ENCODE measurements around the gene PLPPR3. TPM values are rescaled to one million over a fixed set of nuclear protein-coding genes. Genes with fewer than 3 reads are reported as not detected.

The PLPPR3 gene
- total RNA-seq, 1 experiment from 2014 or later = 57.9 TPM

DNA sequence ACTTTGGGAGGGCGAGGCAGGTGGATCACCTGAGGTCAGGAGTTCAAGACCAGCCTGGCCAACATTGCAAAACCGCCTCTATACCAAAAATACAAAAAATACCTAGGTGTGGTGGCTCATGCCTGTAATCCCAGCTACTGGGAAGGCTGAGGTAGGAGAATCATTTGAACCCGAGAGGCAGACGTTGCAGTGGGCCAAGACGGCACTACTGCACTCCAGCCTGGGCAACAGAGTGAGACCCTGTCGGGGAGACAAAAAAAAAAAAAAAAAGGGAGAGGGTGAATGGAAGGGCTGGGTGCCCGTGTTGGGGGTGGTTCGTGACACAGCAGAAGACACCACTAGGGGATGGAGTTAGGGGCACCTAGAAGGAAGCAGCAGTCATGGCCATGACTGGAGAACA lies 48.6 kb upstream of the PLPPR3 start:
- Mint-ChIP-seq H3K27me3 (ENCODE audit: low read depth) (no peaks in the 10 kb centered on the region; the same call in 1 of the 2 replicates), H3K36me3 (ENCODE audit: insufficient read depth in 1 of 3, low read depth in 3 of 3) (peaks cover 22 to 51% (median 40%) of the 10 kb centered on the region in 3 experiments), H3K4me1 (peaks cover 8 to 22% of the 10 kb centered on the region in 2 experiments), H3K9me3 (peaks cover 6 to 7% of the 10 kb centered on the region in 2 experiments), H3K27ac (peak overlapping the region in 1 of 3 experiments; percentile 77; a peak in 2 of 7 replicates), H3K4me3 (peak overlapping the region in 1 of 2 experiments; percentile 66; a peak in 2 of 5 replicates)
- no peak overlapping the region for H2BK120ac ChIP-seq (ENCODE audit: low read depth, low read length, poor library complexity, severe bottlenecking)
- no peak overlapping the region for H3K4ac ChIP-seq (ENCODE audit: low read depth, low read length)
- no CpG with 5 or more reads among the region's 8 CpGs for WGBS (ENCODE audit: extremely low coverage, insufficient read length, low lambda C conversion rate)
- H4K91ac ChIP-seq (ENCODE audit: insufficient read length, low read depth, low read length) = no peak overlapping the region
- H2BK20ac ChIP-seq (ENCODE audit: low read depth, low read length, poor library complexity, severe bottlenecking) = no peak overlapping the region
- H3T11ph ChIP-seq (ENCODE audit: low read length) = no peak overlapping the region
- no peak overlapping the region for H3K23ac ChIP-seq (ENCODE audit: insufficient read length, low read depth, low read length)
- no peak overlapping the region for H2BK5ac ChIP-seq (ENCODE audit: insufficient read length, low read length)
- TF ChIP-seq, protein P1, sequence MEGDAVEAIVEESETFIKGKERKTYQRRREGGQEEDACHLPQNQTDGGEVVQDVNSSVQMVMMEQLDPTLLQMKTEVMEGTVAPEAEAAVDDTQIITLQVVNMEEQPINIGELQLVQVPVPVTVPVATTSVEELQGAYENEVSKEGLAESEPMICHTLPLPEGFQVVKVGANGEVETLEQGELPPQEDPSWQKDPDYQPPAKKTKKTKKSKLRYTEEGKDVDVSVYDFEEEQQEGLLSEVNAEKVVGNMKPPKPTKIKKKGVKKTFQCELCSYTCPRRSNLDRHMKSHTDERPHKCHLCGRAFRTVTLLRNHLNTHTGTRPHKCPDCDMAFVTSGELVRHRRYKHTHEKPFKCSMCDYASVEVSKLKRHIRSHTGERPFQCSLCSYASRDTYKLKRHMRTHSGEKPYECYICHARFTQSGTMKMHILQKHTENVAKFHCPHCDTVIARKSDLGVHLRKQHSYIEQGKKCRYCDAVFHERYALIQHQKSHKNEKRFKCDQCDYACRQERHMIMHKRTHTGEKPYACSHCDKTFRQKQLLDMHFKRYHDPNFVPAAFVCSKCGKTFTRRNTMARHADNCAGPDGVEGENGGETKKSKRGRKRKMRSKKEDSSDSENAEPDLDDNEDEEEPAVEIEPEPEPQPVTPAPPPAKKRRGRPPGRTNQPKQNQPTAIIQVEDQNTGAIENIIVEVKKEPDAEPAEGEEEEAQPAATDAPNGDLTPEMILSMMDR (conservative IDR thresholded peaks at IDR 0.05) = no peak
- H2AK5ac ChIP-seq (ENCODE audit: insufficient read length, low read length) = no peak overlapping the region
- H4K8ac ChIP-seq (replicated peaks; ENCODE audit: insufficient read length, low read depth, low read length) = no peak overlapping the region
- H3K9me3 ChIP-seq (ENCODE audit: control insufficient read depth, low read depth, low read length) = no peaks in the 10 kb centered on the region
- no peak overlapping the region for H3K27ac ChIP-seq (ENCODE audit: insufficient read length, low read depth, low read length)
- no peak overlapping the region for H3K14ac ChIP-seq (ENCODE audit: insufficient read depth, low read length)
- no peak overlapping the region for H3K18ac ChIP-seq (ENCODE audit: insufficient read length, low read depth, low read length)
- no peak overlapping the region for H3K4me2 ChIP-seq (ENCODE audit: insufficient read depth, insufficient read length, low read length)
- H3K56ac ChIP-seq (ENCODE audit: insufficient read length, low read depth, low read length) = no peak overlapping the region
- no peak overlapping the region for H4K5ac ChIP-seq (ENCODE audit: insufficient read length, low read depth, low read length)
- DNase-seq = no peak
- H4K20me1 ChIP-seq (ENCODE audit: control insufficient read depth, insufficient read depth, insufficient read length) = no peaks in the 10 kb centered on the region
- no peaks in the 10 kb centered on the region for H3K79me1 ChIP-seq (ENCODE audit: insufficient read depth, low read depth, low read length, poor library complexity, severe bottlenecking)
- no peak overlapping the region for H2AFZ ChIP-seq (ENCODE audit: low read length)
- H3K4me1 ChIP-seq (ENCODE audit: insufficient read depth, low read length) = no peaks in the 10 kb centered on the region
- no peaks in the 10 kb centered on the region for H3K23me2 ChIP-seq (ENCODE audit: insufficient read length, low read depth, low read length, poor library complexity, severe bottlenecking)
- no peaks in the 10 kb centered on the region for H3K27me3 ChIP-seq (ENCODE audit: insufficient read depth, low read length)
- no peak overlapping the region for H2BK15ac ChIP-seq (ENCODE audit: low read depth, low read length)
- no peaks in the 10 kb centered on the region for H3K79me2 ChIP-seq (ENCODE audit: insufficient read depth, low read length)
- no peak overlapping the region for H2BK12ac ChIP-seq (ENCODE audit: insufficient read length, low read depth, low read length)
- no peak overlapping the region for H3K9ac ChIP-seq (ENCODE audit: extremely low read depth, insufficient read length, low read length)

All from H9 (cell line).